ENCODE data around the gene ITFG1. TPM values are rescaled to one million over a fixed set of nuclear protein-coding genes. Genes with fewer than 3 reads are reported as not detected.

The ITFG1 gene
- total RNA-seq, 2 experiments from 2014 or later, result 18.0 to 18.5 TPM

- intact Hi-C loops (cut with DNase I, micrococcal nuclease), result no loop called here
Measured at GRCh38 chr16:47320546-47321310, 140.1 kb downstream of the ITFG1 start.

GRCh38 chr16:47317465-47318240 is 143.2 kb downstream of the ITFG1 start:
- H3K9me3 ChIP-seq (ENCODE audit: control insufficient read depth in 1 of 2, insufficient read depth in 1 of 2, low read length in 2 of 2), result no peaks in the 10 kb centered on the region
- intact Hi-C loops (cut with DNase I, micrococcal nuclease), result no loop called here
- no peak for TF ChIP-seq CTCF (IDR thresholded peaks at IDR 0.05)
- H3K4me1 Mint-ChIP-seq (ENCODE audit: low read depth), result no peaks in the 10 kb centered on the region
- no peak overlapping the region for H3K27ac Mint-ChIP-seq
- POLR2A ChIA-PET, result no interaction called here
- H3K9me3 Mint-ChIP-seq, result no peaks in the 10 kb centered on the region
- peaks cover 26% of the 10 kb centered on the region for H3K36me3 Mint-ChIP-seq (ENCODE audit: low read depth)
- no peak overlapping the region for H3K27ac ChIP-seq (ENCODE audit: low read depth in 1 of 2, low read length in 2 of 2)
- no peaks in the 10 kb centered on the region for H3K27me3 Mint-ChIP-seq
- no peak overlapping the region for H3K4me3 Mint-ChIP-seq
- H3K27me3 ChIP-seq (ENCODE audit: control insufficient read depth in 1 of 2, insufficient read depth in 2 of 2, low read length in 2 of 2), result no peaks in the 10 kb centered on the region
- H3K4me1 ChIP-seq (ENCODE audit: insufficient read depth, low read length), result no peaks in the 10 kb centered on the region
- H3K36me3 ChIP-seq (ENCODE audit: insufficient read depth, low read length), result no peaks in the 10 kb centered on the region
- no peak for DNase-seq
- no peak for ATAC-seq (ENCODE audit: poor library complexity)
- CTCF ChIA-PET, result no interaction called here
- no peak overlapping the region for H3K4me3 ChIP-seq (ENCODE audit: low read length)

More at GRCh38 chr16:47320546-47321310, 140.1 kb downstream of the ITFG1 start:
- DNase-seq (no peak), ATAC-seq (ENCODE audit: poor library complexity) (no peak)
- Mint-ChIP-seq H3K9me3 (no peaks in the 10 kb centered on the region), H3K4me1 (ENCODE audit: low read depth) (no peaks in the 10 kb centered on the region), H3K4me3 (no peak overlapping the region), H3K27me3 (no peaks in the 10 kb centered on the region), H3K36me3 (ENCODE audit: low read depth) (peaks cover 22% of the 10 kb centered on the region), H3K27ac (no peak overlapping the region)
- Histone ChIP-seq H3K36me3 (ENCODE audit: insufficient read depth, low read length) (no peaks in the 10 kb centered on the region), H3K4me1 (ENCODE audit: insufficient read depth, low read length) (no peaks in the 10 kb centered on the region), H3K4me3 (ENCODE audit: low read length) (no peak overlapping the region), H3K27ac (ENCODE audit: low read depth in 1 of 2, low read length in 2 of 2) (no peak overlapping the region), H3K9me3 (ENCODE audit: control insufficient read depth in 1 of 2, insufficient read depth in 1 of 2, low read length in 2 of 2) (no peaks in the 10 kb centered on the region), H3K27me3 (ENCODE audit: control insufficient read depth in 1 of 2, insufficient read depth in 2 of 2, low read length in 2 of 2) (no peaks in the 10 kb centered on the region)
- POLR2A ChIA-PET, result no interaction called here
- CTCF ChIA-PET, result interaction anchor here (1.1 kb wide), 1 partner anchor 10 kb away, joined by 3 read pairs; no protein-coding TSS in a partner anchor
- no peak for TF ChIP-seq CTCF (IDR thresholded peaks at IDR 0.05)

- Mint-ChIP-seq H3K9me3 (no peaks in the 10 kb centered on the region), H3K4me1 (ENCODE audit: low read depth) (no peaks in the 10 kb centered on the region), H3K36me3 (ENCODE audit: low read depth) (peaks cover 38% of the 10 kb centered on the region), H3K4me3 (no peak overlapping the region), H3K27ac (no peak overlapping the region), H3K27me3 (no peaks in the 10 kb centered on the region)
- Histone ChIP-seq H3K27me3 (ENCODE audit: control insufficient read depth in 1 of 2, insufficient read depth in 2 of 2, low read length in 2 of 2) (no peaks in the 10 kb centered on the region), H3K9me3 (ENCODE audit: control insufficient read depth in 1 of 2, insufficient read depth in 1 of 2, low read length in 2 of 2) (no peaks in the 10 kb centered on the region), H3K4me3 (ENCODE audit: low read length) (no peak overlapping the region), H3K4me1 (ENCODE audit: insufficient read depth, low read length) (no peaks in the 10 kb centered on the region), H3K27ac (ENCODE audit: low read depth in 1 of 2, low read length in 2 of 2) (no peak overlapping the region), H3K36me3 (ENCODE audit: insufficient read depth, low read length) (peaks cover 3% of the 10 kb centered on the region)
- intact Hi-C loops (cut with DNase I, micrococcal nuclease), result no loop called here
- CTCF ChIA-PET, result no interaction called here
- no peak for TF ChIP-seq CTCF (IDR thresholded peaks at IDR 0.05)
- ATAC-seq (ENCODE audit: poor library complexity), result no peak
- POLR2A ChIA-PET, result no interaction called here
- no peak for DNase-seq
Measured at GRCh38 chr16:47316442-47317015, 144.3 kb downstream of the ITFG1 start.

Data from CD4-positive, alpha-beta T cell (primary cell).